Spleen (tissue), 7 donors: ENCODE data around the gene CFAP74.

ENCODE experiments used
- CTCF ChIP-seq, 11 experiments: fragments of 200-600 bp in 7 of 11; fragments of 450-650 bp in 4 of 11; sonication (generic) in 4 of 11; IDR thresholded peaks in 8 of 11; conservative IDR thresholded peaks in 3 of 11; 1 replicate in 7 of 11; 2 replicates in 4 of 11; pipeline versions ENCODE4 v1.4.0 to v1.8.0; 2016 to 2021; ENCODE audit warnings: antibody characterized with exemption in 11 of 11, inconsistent platforms in 4 of 11, mild to moderate bottlenecking in 1 of 11
- POLR2AphosphoS5 ChIP-seq, 3 donors: sonication (generic); formaldehyde crosslinking; IDR thresholded peaks; one replicate each; pipeline ENCODE4 v1.5.1; 2017; ENCODE audit warnings: antibody characterized with exemption in 3 of 3
- donor health status: DM: no; HTN: no; CAD: no; lungs with moderate emphysema.
- donor health status: DM: no; HTN: no; CAD: no.
- donor health status: DM: no; HTN: no; CAD: no.

GRCh38 chr1:1969953-1970716 lies 33.5 kb downstream of the CFAP74 start:
- TF ChIP-seq CTCF (IDR thresholded peaks at IDR 0.05 in 8 of 11, conservative IDR thresholded peaks at IDR 0.05 in 3 of 11), result no peak
- TF ChIP-seq POLR2AphosphoS5 (IDR thresholded peaks at IDR 0.05), result no peak
